Neural progenitor cell (in vitro differentiated cells): ENCODE results near the gene KCNT1. TPM values are rescaled to one million over a fixed set of nuclear protein-coding genes. Genes with fewer than 3 reads are reported as not detected.
A peak's percentile ranks its signal among the peaks of the same experiment; 100 is the strongest.

Source experiments
- DNase-seq: peaks from one replicate; pipeline ENCODE4 v3.0.0-alpha.2; 2016; ENCODE audit warnings: low spot score
- H2AFZ ChIP-seq: fragments of 200-600 bp; sonication (generic); replicated peaks from 2 replicates; pipeline ENCODE4 v1.6.1; 2016; ENCODE audit warnings: antibody characterized with exemption
- H3F3A ChIP-seq: fragments of 200-600 bp; sonication (generic); 2 replicates; pipeline ENCODE4 v1.6.1; 2016; ENCODE audit warnings: antibody characterized with exemption, low read depth
- H3K27ac ChIP-seq: fragments of 200-600 bp; sonication (generic); 2 replicates; pipeline ENCODE4 v1.5.1; 2016; ENCODE audit warnings: mild to moderate bottlenecking
- H3K27me3 ChIP-seq: fragments of 200-600 bp; sonication (generic); 2 replicates; pipeline ENCODE4 v1.6.1; 2016; ENCODE audit warnings: mild to moderate bottlenecking, moderate library complexity
- H3K36me3 ChIP-seq: fragments of 200-600 bp; sonication (generic); 2 replicates; pipeline ENCODE4 v1.5.1; 2016
- H3K4me1 ChIP-seq: fragments of 200-600 bp; sonication (generic); 2 replicates; pipeline ENCODE4 v1.6.1; 2016; ENCODE audit warnings: mixed run types
- H3K4me2 ChIP-seq: fragments of 200-600 bp; sonication (generic); 2 replicates; pipeline ENCODE4 v1.6.1; 2016
- H3K4me3 ChIP-seq: fragments of 200-600 bp; sonication (generic); 2 replicates; pipeline ENCODE4 v1.5.1; 2016
- H3K79me2 ChIP-seq: fragments of 200-600 bp; sonication (generic); 2 replicates; pipeline ENCODE4 v1.6.1; 2016; ENCODE audit warnings: low read depth
- H3K9ac ChIP-seq: fragments of 200-600 bp; sonication (generic); 2 replicates; pipeline ENCODE4 v1.6.1; 2016
- H3K9me3 ChIP-seq: fragments of 200-600 bp; sonication (generic); 2 replicates; pipeline ENCODE4 v1.5.1; 2016; ENCODE audit warnings: low read depth
- H4K20me1 ChIP-seq: fragments of 200-600 bp; sonication (generic); 2 replicates; pipeline ENCODE4 v1.6.1; 2016; ENCODE audit warnings: low read depth
- H3K27ac Mint-ChIP-seq: 3 replicates; pipeline ENCODE4 v1.8.0; 2021; ENCODE audit warnings: mixed read lengths
- H3K27me3 Mint-ChIP-seq: 2 replicates; pipeline ENCODE4 v1.8.0; 2022; ENCODE audit warnings: low read depth, mild to moderate bottlenecking, inconsistent platforms, moderate library complexity, mixed read lengths; ENCODE audit not compliant: insufficient read depth
- H3K36me3 Mint-ChIP-seq: 3 replicates; pipeline ENCODE4 v1.8.0; 2021; ENCODE audit warnings: mixed read lengths
- H3K4me1 Mint-ChIP-seq: 3 replicates; pipeline ENCODE4 v1.8.0; 2021; ENCODE audit warnings: mixed read lengths
- H3K4me3 Mint-ChIP-seq: 3 replicates; pipeline ENCODE4 v1.8.0; 2021; ENCODE audit warnings: mild to moderate bottlenecking, moderate library complexity, mixed read lengths
- H3K9me3 Mint-ChIP-seq: 3 replicates; pipeline ENCODE4 v1.8.0; 2020; ENCODE audit warnings: mixed read lengths
- CTCF ChIP-seq: fragments of 200-600 bp; sonication (generic); IDR thresholded peaks from 2 replicates; pipeline ENCODE4 v1.5.1; 2017; ENCODE audit warnings: antibody characterized with exemption, mild to moderate bottlenecking
- EZH2 ChIP-seq: fragments of 200-600 bp; sonication (generic); IDR thresholded peaks from 2 replicates; pipeline ENCODE4 v1.6.1; 2017; ENCODE audit warnings: antibody characterized with exemption, mild to moderate bottlenecking, moderate library complexity
- EZH2phosphoT487 ChIP-seq: fragments of 200-600 bp; sonication (generic); IDR thresholded peaks from 2 replicates; pipeline ENCODE4 v1.6.1; 2017; ENCODE audit warnings: antibody characterized with exemption
- total RNA-seq: library from RNA; depleted of rRNA; stranded (reverse); fragments of >200 nt; gene quantifications from 2 replicates; pipeline ENCODE4 v1.2.3, GENCODE V29; 2015; ENCODE audit warnings: low replicate concordance

The KCNT1 gene
- total RNA-seq, 1 donor from 2014 or later = not detected

- H3K27me3 ChIP-seq = no peaks in the 10 kb centered on the region
- Mint-ChIP-seq H3K27me3 (peaks cover 7% of the 10 kb centered on the region), H3K4me3 (peak overlapping the region; percentile 37), H3K27ac (peak overlapping the region; percentile 58), H3K36me3 (no peaks in the 10 kb centered on the region), H3K4me1 (peaks cover 17% of the 10 kb centered on the region), H3K9me3 (no peaks in the 10 kb centered on the region)
- no peak overlapping the region for H3K9ac ChIP-seq
- no peaks in the 10 kb centered on the region for H4K20me1 ChIP-seq
- H3K36me3 ChIP-seq = no peaks in the 10 kb centered on the region
- H3K79me2 ChIP-seq = no peaks in the 10 kb centered on the region
- DNase-seq = no peak
- no peaks in the 10 kb centered on the region for H3K4me1 ChIP-seq
- H2AFZ ChIP-seq = no peak overlapping the region
- no peak overlapping the region for H3K27ac ChIP-seq
- TF ChIP-seq EZH2phosphoT487 (no peak), CTCF (no peak), EZH2 (no peak)
- H3K4me2 ChIP-seq = no peak overlapping the region
- H3F3A ChIP-seq = no peaks in the 10 kb centered on the region
- H3K4me3 ChIP-seq = no peak overlapping the region
- no peaks in the 10 kb centered on the region for H3K9me3 ChIP-seq
Observed at GRCh38 chr9:135693265-135693664, 8.7 kb upstream of the KCNT1 start.

GRCh38 chr9:135693771-135694170, 8.2 kb upstream of the KCNT1 start:
- Histone ChIP-seq H3K27ac (no peak overlapping the region), H3F3A (no peaks in the 10 kb centered on the region), H4K20me1 (no peaks in the 10 kb centered on the region), H3K36me3 (no peaks in the 10 kb centered on the region), H3K27me3 (no peaks in the 10 kb centered on the region), H2AFZ (no peak overlapping the region), H3K4me1 (no peaks in the 10 kb centered on the region), H3K4me2 (no peak overlapping the region), H3K9ac (no peak overlapping the region), H3K79me2 (no peaks in the 10 kb centered on the region), H3K4me3 (no peak overlapping the region), H3K9me3 (no peaks in the 10 kb centered on the region)
- TF ChIP-seq CTCF (no peak), EZH2phosphoT487 (no peak), EZH2 (no peak)
- Mint-ChIP-seq H3K27ac (peak overlapping the region; percentile 21), H3K4me1 (peaks cover 17% of the 10 kb centered on the region), H3K4me3 (peak overlapping the region; percentile 60), H3K36me3 (no peaks in the 10 kb centered on the region), H3K27me3 (peaks cover 7% of the 10 kb centered on the region), H3K9me3 (no peaks in the 10 kb centered on the region)
- no peak for DNase-seq

GRCh38 chr9:135694414-135694813, 7.6 kb upstream of the KCNT1 start:
- Mint-ChIP-seq H3K4me1 (peaks cover 17% of the 10 kb centered on the region), H3K9me3 (no peaks in the 10 kb centered on the region), H3K36me3 (no peaks in the 10 kb centered on the region), H3K27ac (peak overlapping the region; percentile 21), H3K27me3 (peaks cover 7% of the 10 kb centered on the region), H3K4me3 (no peak overlapping the region)
- no peaks in the 10 kb centered on the region for H3K9me3 ChIP-seq
- no peak overlapping the region for H3K27ac ChIP-seq
- no peaks in the 10 kb centered on the region for H3K79me2 ChIP-seq
- no peaks in the 10 kb centered on the region for H3K27me3 ChIP-seq
- DNase-seq = no peak
- H3K36me3 ChIP-seq = no peaks in the 10 kb centered on the region
- TF ChIP-seq EZH2 (no peak), EZH2phosphoT487 (no peak), CTCF (no peak)
- H4K20me1 ChIP-seq = no peaks in the 10 kb centered on the region
- no peak overlapping the region for H2AFZ ChIP-seq
- H3K4me1 ChIP-seq = no peaks in the 10 kb centered on the region
- H3F3A ChIP-seq = no peaks in the 10 kb centered on the region
- H3K9ac ChIP-seq = no peak overlapping the region
- no peak overlapping the region for H3K4me3 ChIP-seq
- no peak overlapping the region for H3K4me2 ChIP-seq
